HG02938 (cell line): Measurements from ENCODE around the gene SORT1.
"Not testable (repeated sequence)": the region's sequence is repeated elsewhere in the genome, so short reads cannot be mapped to it uniquely, and the experiment has no call there.

ENCODE experiments used
- ATAC-seq: cut with Tn5 transposase; IDR thresholded peaks from one replicate; pipeline ENCODE4 v1.9.1; 2021; ENCODE audit warnings: mild to moderate bottlenecking, moderate library complexity; ENCODE audit not compliant: unreplicated experiment

Gene SORT1

GRCh38 chr1:109398343-109399225 is 866 bp upstream of the SORT1 start:
- ATAC-seq: no peak

GRCh38 chr1:109396871-109397580 is 692 bp downstream of the SORT1 start:
- no peak for ATAC-seq

GRCh38 chr1:109396513-109396839 is 1.2 kb downstream of the SORT1 start:
- no peak for ATAC-seq

GRCh38 chr1:109395602-109396512 is 1.9 kb downstream of the SORT1 start:
- ATAC-seq: no peak

GRCh38 chr1:109395282-109395599 is 2.5 kb downstream of the SORT1 start:
- not testable (repeated sequence) for ATAC-seq

GRCh38 chr1:109394591-109395281 is 3.0 kb downstream of the SORT1 start:
- no peak for ATAC-seq

- ATAC-seq: no peak
Observed at GRCh38 chr1:109393617-109394233, 4.0 kb downstream of the SORT1 start.

GRCh38 chr1:109392788-109393616 is 4.7 kb downstream of the SORT1 start:
- ATAC-seq: no peak

- ATAC-seq: peak; percentile 14
Observed at GRCh38 chr1:109392037-109392787, 5.5 kb downstream of the SORT1 start.

- peak; percentile 81 for ATAC-seq
Observed at GRCh38 chr1:109391626-109392025, 6.1 kb downstream of the SORT1 start.

- ATAC-seq: peak; percentile 7
Observed at GRCh38 chr1:109391157-109391556, 6.6 kb downstream of the SORT1 start.

GRCh38 chr1:109389638-109390341 is 7.9 kb downstream of the SORT1 start:
- ATAC-seq: no peak

- no peak for ATAC-seq
Observed at GRCh38 chr1:109388884-109389637, 8.7 kb downstream of the SORT1 start.

GRCh38 chr1:109388208-109388711 is 9.5 kb downstream of the SORT1 start:
- no peak for ATAC-seq

- ATAC-seq: no peak
Observed at GRCh38 chr1:109386054-109386717, 11.5 kb downstream of the SORT1 start.

GRCh38 chr1:109385417-109385816 is 12.3 kb downstream of the SORT1 start:
- ATAC-seq: no peak

GRCh38 chr1:109383854-109384253 is 13.9 kb downstream of the SORT1 start:
- no peak for ATAC-seq
